Measurements from ENCODE around the gene GAPVD1. TPM values are rescaled to one million over a fixed set of nuclear protein-coding genes. Genes with fewer than 3 reads are reported as not detected.
A peak's percentile ranks its signal among the peaks of the same experiment; 100 is the strongest.

Gene GAPVD1
- total RNA-seq, 2 donors from 2014 or later, result 34.4 to 50.1 TPM

DNA sequence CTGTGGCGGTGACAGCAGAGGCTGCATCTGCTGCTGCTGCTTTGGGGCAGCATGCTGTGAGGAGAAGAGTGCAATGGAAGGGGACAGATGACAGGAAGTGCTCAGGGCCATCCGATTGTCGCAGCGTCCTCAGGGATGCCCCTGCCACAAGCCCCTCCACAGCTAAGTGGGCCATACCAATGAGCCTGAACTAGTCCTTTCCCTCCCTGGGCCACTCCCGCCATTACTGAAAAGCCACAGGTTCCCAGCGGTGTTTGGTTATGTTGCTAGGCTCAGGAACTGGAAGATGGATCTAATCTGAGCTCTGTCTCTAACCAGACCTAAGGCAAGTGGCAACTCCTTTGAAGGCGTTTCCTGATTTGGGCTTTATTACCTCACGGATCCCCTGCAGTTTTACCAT, 109.2 kb downstream of the GAPVD1 start:
- Histone ChIP-seq H3K9me3 (no peaks in the 10 kb centered on the region), H3K27me3 (replicated peaks; ENCODE audit: insufficient read depth) (no peaks in the 10 kb centered on the region), H3K27ac (no peak overlapping the region), H3K4me3 (no peak overlapping the region), H3K4me1 (replicated peaks) (no peaks in the 10 kb centered on the region), H3K36me3 (no peaks in the 10 kb centered on the region)
- DNase-seq (ENCODE audit: low spot score), result no peak
- TF ChIP-seq POLR2AphosphoS5 (IDR thresholded peaks at IDR 0.05) (no peak), POLR2A (IDR thresholded peaks at IDR 0.05) (no peak)
- TF ChIP-seq, protein P1, sequence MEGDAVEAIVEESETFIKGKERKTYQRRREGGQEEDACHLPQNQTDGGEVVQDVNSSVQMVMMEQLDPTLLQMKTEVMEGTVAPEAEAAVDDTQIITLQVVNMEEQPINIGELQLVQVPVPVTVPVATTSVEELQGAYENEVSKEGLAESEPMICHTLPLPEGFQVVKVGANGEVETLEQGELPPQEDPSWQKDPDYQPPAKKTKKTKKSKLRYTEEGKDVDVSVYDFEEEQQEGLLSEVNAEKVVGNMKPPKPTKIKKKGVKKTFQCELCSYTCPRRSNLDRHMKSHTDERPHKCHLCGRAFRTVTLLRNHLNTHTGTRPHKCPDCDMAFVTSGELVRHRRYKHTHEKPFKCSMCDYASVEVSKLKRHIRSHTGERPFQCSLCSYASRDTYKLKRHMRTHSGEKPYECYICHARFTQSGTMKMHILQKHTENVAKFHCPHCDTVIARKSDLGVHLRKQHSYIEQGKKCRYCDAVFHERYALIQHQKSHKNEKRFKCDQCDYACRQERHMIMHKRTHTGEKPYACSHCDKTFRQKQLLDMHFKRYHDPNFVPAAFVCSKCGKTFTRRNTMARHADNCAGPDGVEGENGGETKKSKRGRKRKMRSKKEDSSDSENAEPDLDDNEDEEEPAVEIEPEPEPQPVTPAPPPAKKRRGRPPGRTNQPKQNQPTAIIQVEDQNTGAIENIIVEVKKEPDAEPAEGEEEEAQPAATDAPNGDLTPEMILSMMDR (IDR thresholded peaks at IDR 0.05), result no peak
- intact Hi-C loops (cut with DNase I), result loop anchor here (10.0 kb wide), 1 partner anchor 516 kb away; the partner anchor contains the start of gene WDR38
- 80% methylated on average over 8 of the region's 8 CpGs for WGBS

DNA sequence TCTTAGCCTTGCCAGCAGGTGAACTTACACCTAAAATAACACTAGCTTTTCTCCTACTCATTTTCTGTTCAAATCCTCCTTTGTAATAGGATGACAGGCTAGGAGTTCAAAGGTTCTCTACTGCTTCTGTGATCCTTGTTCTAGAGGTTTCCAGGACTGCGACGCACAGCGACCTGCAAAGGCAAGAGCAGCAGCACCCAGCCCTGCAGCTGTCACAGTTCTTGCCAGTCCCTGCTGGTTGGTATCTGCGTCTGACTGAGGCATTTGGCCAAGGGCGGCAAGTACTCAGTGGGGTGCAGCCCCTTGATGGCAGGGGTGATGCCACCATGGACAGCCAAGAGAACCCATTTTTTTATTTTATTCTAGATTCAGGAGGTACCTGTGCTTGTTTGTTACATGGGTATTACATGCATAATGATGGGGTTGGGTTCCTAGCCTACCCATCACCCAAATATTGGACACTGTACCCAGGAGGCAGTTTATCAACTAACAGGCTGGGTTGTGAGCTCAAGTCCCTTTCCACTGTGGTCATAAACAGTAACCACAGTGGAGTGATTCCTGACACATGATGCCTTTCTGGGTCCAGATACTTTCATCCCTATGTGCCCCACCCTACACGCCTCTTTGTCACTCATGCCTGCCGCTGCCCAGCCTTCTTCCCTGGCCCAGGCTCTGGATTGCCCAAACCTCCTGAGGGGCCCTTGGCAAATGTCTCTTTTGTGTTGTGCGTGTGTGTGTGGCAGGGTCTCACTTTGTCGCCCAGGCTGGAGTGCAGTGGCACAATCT, 111.0 kb downstream of the GAPVD1 start:
- TF ChIP-seq, protein P1 (IDR thresholded peaks at IDR 0.05), result no peak
- no peak for TF ChIP-seq POLR2AphosphoS5 (IDR thresholded peaks at IDR 0.05)
- TF ChIP-seq POLR2A (IDR thresholded peaks at IDR 0.05), result no peak
- WGBS, result 81% methylated on average over 9 of the region's 9 CpGs
- H3K4me1 ChIP-seq (replicated peaks), result no peaks in the 10 kb centered on the region
- intact Hi-C loops (cut with DNase I), result loop anchor here (10.0 kb wide), 1 partner anchor 518 kb away; the partner anchor contains the start of gene WDR38
- H3K27me3 ChIP-seq (replicated peaks; ENCODE audit: insufficient read depth), result no peaks in the 10 kb centered on the region
- no peak overlapping the region for H3K27ac ChIP-seq
- H3K4me3 ChIP-seq, result no peak overlapping the region
- DNase-seq (ENCODE audit: low spot score), result no peak
- no peaks in the 10 kb centered on the region for H3K9me3 ChIP-seq
- no peaks in the 10 kb centered on the region for H3K36me3 ChIP-seq

DNA sequence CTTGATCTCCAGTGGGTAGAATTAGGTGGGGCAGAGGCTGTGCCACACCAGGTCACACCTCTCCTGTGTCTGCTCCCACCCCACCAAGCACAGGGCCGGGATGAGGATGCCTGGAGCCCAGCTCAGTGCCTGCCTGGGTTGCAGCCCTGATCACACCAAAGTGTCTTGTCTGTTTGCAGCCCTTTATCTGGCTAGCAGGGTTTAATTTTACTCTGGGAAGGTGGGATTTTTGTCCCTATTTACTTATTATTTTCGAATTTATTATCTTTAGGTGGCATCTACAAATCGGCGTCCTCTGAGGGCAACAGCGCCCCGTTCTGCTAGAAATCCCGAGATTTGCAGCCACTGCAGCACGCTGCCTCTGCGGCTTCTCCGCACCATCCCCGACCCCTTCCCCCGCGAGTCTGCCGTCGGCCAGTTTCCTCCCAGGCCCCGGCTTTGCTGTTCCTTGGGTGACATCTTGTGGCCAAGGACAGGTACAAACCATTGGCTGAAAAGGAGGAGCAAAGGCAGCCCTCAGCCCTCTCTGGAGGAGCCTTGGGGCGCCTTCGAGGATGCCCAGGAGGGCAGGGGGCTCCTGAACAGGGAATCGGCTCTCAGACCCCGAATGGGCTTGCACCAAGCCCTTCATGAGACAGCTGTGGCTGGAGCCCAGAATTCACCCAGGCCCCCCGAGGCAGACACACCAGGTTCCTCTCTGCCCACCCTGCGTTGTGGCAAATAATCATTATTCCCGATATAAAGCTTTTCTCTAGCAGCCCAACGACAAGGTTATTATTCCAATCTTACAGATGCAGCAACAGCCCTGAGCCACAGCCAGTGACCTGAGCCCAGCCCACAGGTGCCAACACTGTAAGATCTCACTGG, 113.0 kb downstream of the GAPVD1 start:
- Histone ChIP-seq H3K27ac (no peak overlapping the region), H3K9me3 (no peaks in the 10 kb centered on the region), H3K4me3 (no peak overlapping the region), H3K4me1 (replicated peaks) (no peaks in the 10 kb centered on the region), H3K27me3 (replicated peaks; ENCODE audit: insufficient read depth) (no peaks in the 10 kb centered on the region), H3K36me3 (no peaks in the 10 kb centered on the region)
- DNase-seq (ENCODE audit: low spot score), result peak; percentile 42
- intact Hi-C loops (cut with DNase I), result loop anchor here (2.0 to 10.0 kb wide), 2 partner anchors 520 to 602 kb away; partner anchors contain the start of gene WDR38
- WGBS, result 9% methylated on average over 24 of the region's 24 CpGs
- TF ChIP-seq, protein P1 (IDR thresholded peaks at IDR 0.05), result peak; percentile 44 to 82 (median 70)
- no peak for TF ChIP-seq POLR2A (IDR thresholded peaks at IDR 0.05)
- TF ChIP-seq POLR2AphosphoS5 (IDR thresholded peaks at IDR 0.05), result peak; percentile 56

DNA sequence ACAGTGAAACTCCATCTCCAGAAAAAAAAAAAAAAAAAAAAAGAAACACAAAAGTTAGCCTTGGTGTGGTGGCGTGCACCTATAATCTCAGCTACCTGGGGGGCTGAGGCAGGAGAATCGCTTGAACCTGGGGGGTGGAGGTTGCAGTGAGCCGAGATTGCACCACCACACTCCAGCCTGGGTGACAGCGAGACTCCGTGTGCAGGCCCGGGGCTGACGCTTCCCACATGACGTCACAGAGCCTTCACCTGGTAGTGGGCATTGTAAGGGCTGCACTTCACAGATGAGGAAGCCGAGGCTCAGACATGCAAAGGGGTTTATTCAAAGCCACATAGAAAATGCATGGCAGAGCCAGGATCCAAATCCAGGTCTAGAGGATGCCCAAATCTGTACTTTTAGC, 114.2 kb downstream of the GAPVD1 start:
- TF ChIP-seq POLR2AphosphoS5 (IDR thresholded peaks at IDR 0.05), result no peak
- H3K4me3 ChIP-seq, result no peak overlapping the region
- no peak for DNase-seq (ENCODE audit: low spot score)
- no peaks in the 10 kb centered on the region for H3K36me3 ChIP-seq
- no peaks in the 10 kb centered on the region for H3K4me1 ChIP-seq (replicated peaks)
- WGBS, result 94% methylated on average over 9 of the region's 9 CpGs
- no peak overlapping the region for H3K27ac ChIP-seq
- intact Hi-C loops (cut with DNase I), result loop anchor here (2.0 to 10.0 kb wide), 2 partner anchors 521 to 603 kb away; partner anchors contain the start of gene WDR38
- H3K27me3 ChIP-seq (replicated peaks; ENCODE audit: insufficient read depth), result no peaks in the 10 kb centered on the region
- H3K9me3 ChIP-seq, result no peaks in the 10 kb centered on the region
